Astrocyte of the spinal cord (primary cell): Measurements from ENCODE around the gene CD200R1L.
A peak's percentile ranks its signal among the peaks of the same experiment; 100 is the strongest.

ENCODE experiments used
- DNase-seq: peaks from one replicate; pipeline ENCODE4 v3.0.0; 2011; ENCODE audit warnings: low read depth, low spot score
- H3K4me3 ChIP-seq: 2 replicates; pipeline ENCODE4 v1.5.1; 2011; ENCODE audit warnings: low read depth, mild to moderate bottlenecking, low read length, moderate library complexity
- in situ Hi-C: cut with HindIII; loops from 2 replicates; pipeline ENCODE4 v1.10.0; 2017; ENCODE audit warnings: low sequenced_read_pairs
- TF ChIP-seq, protein P1 (sequence below): IDR thresholded peaks from 2 replicates; pipeline ENCODE4 v1.5.1; 2012; ENCODE audit warnings: low read depth, mild to moderate bottlenecking, low read length, inconsistent platforms

The CD200R1L gene, protein sequence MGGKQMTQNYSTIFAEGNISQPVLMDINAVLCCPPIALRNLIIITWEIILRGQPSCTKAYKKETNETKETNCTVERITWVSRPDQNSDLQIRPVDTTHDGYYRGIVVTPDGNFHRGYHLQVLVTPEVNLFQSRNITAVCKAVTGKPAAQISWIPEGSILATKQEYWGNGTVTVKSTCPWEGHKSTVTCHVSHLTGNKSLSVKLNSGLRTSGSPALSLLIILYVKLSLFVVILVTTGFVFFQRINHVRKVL

DNA sequence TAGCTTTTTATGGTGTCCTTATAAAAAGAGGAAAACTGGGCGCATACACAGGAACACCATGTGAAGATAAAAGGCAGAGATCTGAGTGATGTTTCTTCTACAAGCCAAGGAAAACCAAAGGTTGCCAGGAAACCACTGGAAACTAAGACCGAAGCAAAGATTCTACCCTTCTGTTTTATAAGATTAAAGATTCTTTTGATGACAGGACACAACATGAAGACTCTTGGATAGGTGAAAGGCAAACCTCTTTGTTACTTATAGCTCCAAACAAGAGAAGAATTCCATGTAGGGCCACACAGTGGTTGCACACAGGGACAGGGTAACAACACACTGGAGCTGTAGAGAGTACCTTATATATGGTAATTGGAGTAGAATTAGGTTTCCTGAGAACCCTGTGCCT, at the start of gene CD200R1L:
Gene CD200R1L, minus strand, starts transcription at position 101 of the 400 bp plus-strand sequence. CDS start 17,497 bp downstream, outside the sequence.
- in situ Hi-C loops, result no loop called here

GRCh38 chr3:112894258-112894657, 47.6 kb upstream of the CD200R1L start:
- TF ChIP-seq, protein P1, sequence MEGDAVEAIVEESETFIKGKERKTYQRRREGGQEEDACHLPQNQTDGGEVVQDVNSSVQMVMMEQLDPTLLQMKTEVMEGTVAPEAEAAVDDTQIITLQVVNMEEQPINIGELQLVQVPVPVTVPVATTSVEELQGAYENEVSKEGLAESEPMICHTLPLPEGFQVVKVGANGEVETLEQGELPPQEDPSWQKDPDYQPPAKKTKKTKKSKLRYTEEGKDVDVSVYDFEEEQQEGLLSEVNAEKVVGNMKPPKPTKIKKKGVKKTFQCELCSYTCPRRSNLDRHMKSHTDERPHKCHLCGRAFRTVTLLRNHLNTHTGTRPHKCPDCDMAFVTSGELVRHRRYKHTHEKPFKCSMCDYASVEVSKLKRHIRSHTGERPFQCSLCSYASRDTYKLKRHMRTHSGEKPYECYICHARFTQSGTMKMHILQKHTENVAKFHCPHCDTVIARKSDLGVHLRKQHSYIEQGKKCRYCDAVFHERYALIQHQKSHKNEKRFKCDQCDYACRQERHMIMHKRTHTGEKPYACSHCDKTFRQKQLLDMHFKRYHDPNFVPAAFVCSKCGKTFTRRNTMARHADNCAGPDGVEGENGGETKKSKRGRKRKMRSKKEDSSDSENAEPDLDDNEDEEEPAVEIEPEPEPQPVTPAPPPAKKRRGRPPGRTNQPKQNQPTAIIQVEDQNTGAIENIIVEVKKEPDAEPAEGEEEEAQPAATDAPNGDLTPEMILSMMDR, result no peak
- H3K4me3 ChIP-seq, result no peak overlapping the region
- in situ Hi-C loops, result no loop called here
- peak; percentile 43 for DNase-seq

More for the DNA sequence above, at the start of gene CD200R1L:
- no peak for DNase-seq
- TF ChIP-seq, protein P1, result no peak
- no peak within 1 kb of the TSS for H3K4me3 ChIP-seq

- no peak overlapping the region for H3K4me3 ChIP-seq
- peak; percentile 4 for DNase-seq
- TF ChIP-seq, protein P1, result no peak
- in situ Hi-C loops, result no loop called here
Observed at GRCh38 chr3:112889357-112889756, 42.7 kb upstream of the CD200R1L start.

DNA sequence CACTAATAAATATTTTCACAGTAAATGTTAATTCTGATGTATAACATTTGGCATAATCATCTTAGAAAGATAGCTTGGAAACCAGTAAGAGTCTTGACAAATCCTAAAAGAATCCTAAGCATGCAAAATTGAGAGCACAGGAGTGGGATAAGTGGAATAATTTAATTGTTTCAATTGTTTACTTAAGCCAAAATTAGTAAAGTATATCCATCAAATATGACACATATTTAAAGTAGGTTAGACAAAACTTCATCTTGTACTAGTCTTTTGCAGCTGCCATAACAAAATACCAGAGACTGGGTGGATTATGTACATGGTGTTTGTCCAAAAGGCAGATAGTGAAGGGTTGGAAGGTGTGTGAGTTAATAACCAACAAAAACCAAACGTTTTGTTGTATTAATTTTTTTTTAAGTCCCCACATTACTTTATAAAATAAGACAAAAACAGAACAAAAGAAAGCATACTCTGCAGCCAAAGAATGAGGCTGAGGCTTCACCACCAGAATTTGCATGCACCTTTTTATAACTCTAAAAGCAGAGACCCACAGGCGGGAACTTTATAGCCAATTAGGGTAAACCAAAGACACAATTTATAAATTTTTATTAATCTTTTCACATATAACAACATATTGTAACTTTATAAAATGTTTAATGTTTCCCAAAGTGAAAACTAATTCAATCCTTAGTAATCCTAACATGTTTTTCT, 41.9 kb upstream of the CD200R1L start:
- DNase-seq, result no peak
- in situ Hi-C loops, result no loop called here
- TF ChIP-seq, protein P1, result no peak
- no peak overlapping the region for H3K4me3 ChIP-seq

DNA sequence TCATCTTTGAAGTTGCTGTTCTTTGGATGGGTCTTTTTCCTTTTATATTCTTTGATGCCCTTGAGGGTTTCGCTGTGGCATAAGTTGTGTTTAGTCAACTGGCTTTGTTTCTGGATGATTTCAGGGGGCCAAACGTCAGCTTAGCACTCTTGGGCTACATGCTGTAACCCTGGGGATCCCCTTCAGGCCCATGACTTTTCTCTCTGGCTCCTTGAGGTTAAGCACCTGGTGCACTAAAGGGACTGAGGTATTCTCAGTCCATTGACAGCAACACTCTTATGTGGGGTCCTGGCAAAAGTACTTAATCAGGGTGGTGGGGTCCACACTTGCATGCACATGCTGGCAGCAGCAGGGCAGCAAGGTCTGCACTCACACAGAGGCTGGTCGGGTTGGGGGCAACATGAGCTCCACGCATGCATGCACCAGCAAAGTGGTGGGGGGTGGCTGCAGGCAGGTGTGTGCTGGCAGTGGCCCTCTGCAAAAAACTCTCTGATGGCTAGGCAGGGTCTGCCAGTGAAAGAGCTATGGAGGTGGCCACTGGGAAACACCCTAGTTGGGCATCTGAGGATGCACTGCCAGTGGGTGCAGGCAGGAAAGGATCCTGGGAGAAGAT, 38.1 kb upstream of the CD200R1L start:
- TF ChIP-seq, protein P1, result no peak
- in situ Hi-C loops, result no loop called here
- H3K4me3 ChIP-seq, result no peak overlapping the region
- no peak for DNase-seq

DNA sequence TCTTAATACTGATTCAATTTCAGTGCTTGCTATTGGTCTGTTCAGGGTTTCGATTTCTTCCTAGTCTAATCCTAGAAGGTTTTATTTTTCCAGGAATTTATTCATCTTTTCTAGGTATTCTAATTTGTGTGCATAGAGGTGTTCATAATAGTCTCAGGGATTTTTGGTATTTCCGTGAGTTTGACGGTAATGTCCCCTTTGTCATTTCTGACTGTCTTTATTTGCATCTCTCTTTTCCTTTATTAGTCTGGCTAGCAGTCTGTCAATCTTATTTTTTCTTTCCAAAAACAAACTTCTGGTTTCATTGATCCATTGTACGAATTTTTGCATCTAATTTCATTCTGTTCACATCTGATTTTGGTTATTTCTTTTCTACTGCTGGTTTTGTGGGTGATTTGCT, 35.2 kb upstream of the CD200R1L start:
- TF ChIP-seq, protein P1, result no peak
- in situ Hi-C loops, result no loop called here
- H3K4me3 ChIP-seq, result no peak overlapping the region
- no peak for DNase-seq
